Measurements from ENCODE around the gene SH2D4B.

- TF ChIP-seq CTCF (IDR thresholded peaks at IDR 0.05) (no peak), POLR2A (IDR thresholded peaks at IDR 0.05) (no peak)
Measured at GRCh38 chr10:80581469-80581835, 43.8 kb downstream of the SH2D4B start.
